ENCODE results near the gene SLC24A4. TPM values are rescaled to one million over a fixed set of nuclear protein-coding genes. Genes with fewer than 3 reads are reported as not detected.

SLC24A4 gene
- total RNA-seq, 3 donors from 2014 or later (not counting 1 experiment from before 2014, with no cell fraction given): 1.1 to 3.2 (median 2.1) TPM

GRCh38 chr14:92456215-92457015 is 133.4 kb downstream of the SLC24A4 start:
- Mint-ChIP-seq H3K4me1 (peaks cover 3 to 24% of the 10 kb centered on the region in 2 donors), H3K4me3 (no peak overlapping the region), H3K36me3 (no peaks in the 10 kb centered on the region), H3K27me3 (ENCODE audit: low read depth in 2 of 2) (no peaks in the 10 kb centered on the region), H3K27ac (no peak overlapping the region), H3K9me3 (no peaks in the 10 kb centered on the region)
- 81% methylated on average over 23 of the region's 23 CpGs for WGBS (ENCODE audit: insufficient coverage)
- no peaks in the 10 kb centered on the region for H3K9me3 ChIP-seq (ENCODE audit: control insufficient read depth, insufficient read depth, low read length)
- H3K27me3 ChIP-seq (ENCODE audit: control insufficient read depth, insufficient read depth, low read length): no peaks in the 10 kb centered on the region
- peak; percentile 27 for TF ChIP-seq CTCF (IDR thresholded peaks at IDR 0.05)
- peak; percentile 14 to 45 (median 45) for ATAC-seq
- H3K36me3 ChIP-seq (ENCODE audit: control insufficient read depth, insufficient read depth, low read length): no peaks in the 10 kb centered on the region
- peak in 1 of 2 donors; percentile 19 for DNase-seq
- H3K27ac ChIP-seq (ENCODE audit: low read length): no peak overlapping the region
- H3K4me1 ChIP-seq (ENCODE audit: control insufficient read depth, insufficient read depth, low read length): peaks cover 24% of the 10 kb centered on the region
- intact Hi-C loops (cut with micrococcal nuclease): no loop called here
- H3K4me3 ChIP-seq (ENCODE audit: low read length): no peak overlapping the region

- Mint-ChIP-seq H3K27me3 (ENCODE audit: low read depth in 2 of 2) (no peaks in the 10 kb centered on the region), H3K4me3 (no peak overlapping the region), H3K4me1 (peaks cover 10 to 31% of the 10 kb centered on the region in 2 donors), H3K9me3 (no peaks in the 10 kb centered on the region), H3K27ac (no peak overlapping the region), H3K36me3 (no peaks in the 10 kb centered on the region)
- H3K36me3 ChIP-seq (ENCODE audit: control insufficient read depth, insufficient read depth, low read length): no peaks in the 10 kb centered on the region
- ATAC-seq: no peak
- no peak for DNase-seq
- no peaks in the 10 kb centered on the region for H3K27me3 ChIP-seq (ENCODE audit: control insufficient read depth, insufficient read depth, low read length)
- no peak overlapping the region for H3K27ac ChIP-seq (ENCODE audit: low read length)
- H3K4me3 ChIP-seq (ENCODE audit: low read length): no peak overlapping the region
- WGBS (ENCODE audit: insufficient coverage): 86% methylated on average over 5 of the region's 5 CpGs
- no peaks in the 10 kb centered on the region for H3K9me3 ChIP-seq (ENCODE audit: control insufficient read depth, insufficient read depth, low read length)
- intact Hi-C loops (cut with micrococcal nuclease): no loop called here
- peaks cover 31% of the 10 kb centered on the region for H3K4me1 ChIP-seq (ENCODE audit: control insufficient read depth, insufficient read depth, low read length)
- TF ChIP-seq CTCF (IDR thresholded peaks at IDR 0.05): no peak
These were observed 134.1 kb downstream of the SLC24A4 start for GRCh38 chr14:92457016-92457565.

GRCh38 chr14:92458136-92459029 is 135.4 kb downstream of the SLC24A4 start:
- no peak overlapping the region for H3K4me3 ChIP-seq (ENCODE audit: low read length)
- no peak for ATAC-seq

More at GRCh38 chr14:92458136-92459029, 135.4 kb downstream of the SLC24A4 start:
- no peak overlapping the region for H3K27ac Mint-ChIP-seq
- H3K9me3 ChIP-seq (ENCODE audit: control insufficient read depth, insufficient read depth, low read length): no peaks in the 10 kb centered on the region
- H3K27me3 ChIP-seq (ENCODE audit: control insufficient read depth, insufficient read depth, low read length): no peaks in the 10 kb centered on the region
- H3K27me3 Mint-ChIP-seq (ENCODE audit: low read depth in 2 of 2): no peaks in the 10 kb centered on the region
- WGBS (ENCODE audit: insufficient coverage): 84% methylated on average over 17 of the region's 17 CpGs
- H3K36me3 Mint-ChIP-seq: no peaks in the 10 kb centered on the region
- H3K9me3 Mint-ChIP-seq: no peaks in the 10 kb centered on the region
- intact Hi-C loops (cut with micrococcal nuclease): no loop called here
- no peak overlapping the region for H3K4me3 Mint-ChIP-seq
- H3K4me1 Mint-ChIP-seq: peaks cover 19 to 42% of the 10 kb centered on the region in 2 donors
- no peaks in the 10 kb centered on the region for H3K36me3 ChIP-seq (ENCODE audit: control insufficient read depth, insufficient read depth, low read length)
- TF ChIP-seq CTCF (IDR thresholded peaks at IDR 0.05): no peak
- no peak overlapping the region for H3K27ac ChIP-seq (ENCODE audit: low read length)
- no peak for DNase-seq
- H3K4me1 ChIP-seq (ENCODE audit: control insufficient read depth, insufficient read depth, low read length): peaks cover 43% of the 10 kb centered on the region
